K562 (cell line): ENCODE results near the gene CCDC97. TPM values are rescaled to one million over a fixed set of nuclear protein-coding genes. Genes with fewer than 3 reads are reported as not detected.
A peak's percentile ranks its signal among the peaks of the same experiment; 100 is the strongest.

ENCODE experiments used
- ATAC-seq: fragments of 200-7000 bp; cut with Tn5 transposase; 3 replicates; pipeline ENCODE4 v1.9.1; 2020; ENCODE audit warnings: moderate library complexity
- BruUV-seq: library from RNA; stranded (reverse); fragments of 400-500 nt; replicated peaks from 2 replicates; lab custom pipeline; 2021; lab: Mats Ljungman, UMichigan
- CTCF ChIA-PET: fragments of 300-600 bp; formaldehyde crosslinking; extraction: SDS; loops from one replicate; lab custom pipeline; 2021; ENCODE audit warnings: low intra/inter-chr PET ratio; lab: Yijun Ruan, JAX
- POLR2A ChIA-PET: fragments of 300-600, 350-650 bp; sonication (Branson Sonifier 250); formaldehyde crosslinking; extraction: SDS; loops from one replicate; lab custom pipeline; 2021; ENCODE audit warnings: antibody characterized with exemption, inconsistent platforms; lab: Yijun Ruan, JAX
- DNase-seq, 4 experiments: peaks; one replicate each; pipeline versions ENCODE4 v3.0.0 to v3.0.0-alpha.2; 2011 to 2018; ENCODE audit warnings: low spot score in 3 of 4, mixed read lengths in 3 of 4; ENCODE audit errors: extremely low read depth in 1 of 4
- FAIRE-seq: peaks from 2 replicates; lab custom pipeline; 2011; peaks lifted over from hg19 to GRCh38; lab: Jason Lieb, UNC
- H2AFZ ChIP-seq: 2 replicates; pipeline ENCODE4 v1.6.0; 2011; ENCODE audit warnings: low read depth, low read length, control low read depth, inconsistent platforms
- H3K27ac ChIP-seq: fragments of 200-600 bp; 3 replicates; pipeline ENCODE4 v1.8.0; 2011; ENCODE audit warnings: low read depth, mild to moderate bottlenecking, control low read depth, inconsistent platforms, low read length, moderate library complexity, mixed read lengths; ENCODE audit errors: extremely low read depth
- H3K27me3 ChIP-seq, 2 experiments: fragments of 300-600 bp in 1 of 2; 2 replicates in 1 of 2; 3 replicates in 1 of 2; pipeline versions ENCODE4 v1.6.0 to v1.8.0; 2011; ENCODE audit warnings: inconsistent platforms in 2 of 2, low read length in 2 of 2, mild to moderate bottlenecking in 1 of 2, mixed read lengths in 1 of 2, moderate library complexity in 1 of 2; ENCODE audit not compliant: control insufficient read depth in 2 of 2, insufficient read depth in 2 of 2
- H3K36me3 ChIP-seq: fragments of 300-600 bp; 3 replicates; pipeline ENCODE4 v1.8.0; 2011; ENCODE audit warnings: mild to moderate bottlenecking, low read length, inconsistent platforms; ENCODE audit not compliant: control insufficient read depth, insufficient read depth
- H3K4me1 ChIP-seq, 2 experiments: fragments of 200-600 bp in 1 of 2; replicated peaks in 1 of 2; 2 replicates in 1 of 2; 3 replicates in 1 of 2; pipeline versions ENCODE4 v1.5.1 to v1.8.0; 2011; ENCODE audit warnings: inconsistent platforms in 2 of 2, low read length in 2 of 2, mild to moderate bottlenecking in 1 of 2, mixed read lengths in 1 of 2, moderate library complexity in 1 of 2; ENCODE audit not compliant: control insufficient read depth in 2 of 2, insufficient read depth in 2 of 2
- H3K4me2 ChIP-seq: 2 replicates; pipeline ENCODE4 v1.6.1; 2011; ENCODE audit warnings: low read length, control low read depth, inconsistent platforms, mixed read lengths; ENCODE audit not compliant: insufficient read depth
- H3K4me3 ChIP-seq: fragments of 200-600 bp; sonication (generic), shearing (Covaris generic); 2 replicates; pipeline ENCODE4 v1.5.1; 2016; ENCODE audit warnings: control low read depth, inconsistent platforms
- H3K79me2 ChIP-seq: fragments of 200-600 bp; 3 replicates; pipeline ENCODE4 v1.8.0; 2011; ENCODE audit warnings: low read length, inconsistent platforms; ENCODE audit not compliant: control insufficient read depth, insufficient read depth
- H3K9ac ChIP-seq, 2 experiments: 2 replicates each; pipeline versions ENCODE4 v1.6.0 to v1.6.1; 2011; ENCODE audit warnings: low read depth in 2 of 2, low read length in 2 of 2, control low read depth in 1 of 2, inconsistent platforms in 1 of 2, mild to moderate bottlenecking in 1 of 2, mixed read lengths in 1 of 2; ENCODE audit not compliant: insufficient read depth in 1 of 2
- H3K9me1 ChIP-seq: one replicate; pipeline ENCODE4 v1.6.0; 2011; ENCODE audit warnings: inconsistent platforms, mild to moderate bottlenecking, low read length, moderate library complexity; ENCODE audit not compliant: control insufficient read depth, insufficient read depth
- H3K9me3 ChIP-seq: replicated peaks from 2 replicates; pipeline ENCODE4 v1.5.1; 2011; ENCODE audit warnings: low read depth, low read length, inconsistent platforms; ENCODE audit not compliant: control insufficient read depth, insufficient read depth
- H4K20me1 ChIP-seq: replicated peaks from 2 replicates; pipeline ENCODE4 v1.6.1; 2011; ENCODE audit warnings: low read length, inconsistent platforms, mixed read lengths; ENCODE audit not compliant: control insufficient read depth, insufficient read depth
- BCOR ChIP-seq: fragments of 450-650 bp; IDR thresholded peaks from 2 replicates; pipeline ENCODE4 v1.6.1; 2016
- DPF2 ChIP-seq: fragments of 450-650 bp; IDR thresholded peaks from 2 replicates; pipeline ENCODE4 v1.6.1; 2016
- E2F5 ChIP-seq: sonication (generic); formaldehyde crosslinking; IDR thresholded peaks from 2 replicates; pipeline ENCODE4 v1.8.0; 2022; ENCODE audit warnings: mild to moderate bottlenecking, missing genetic modification reagents
- ERF ChIP-seq: fragments of 450-650 bp; formaldehyde crosslinking; IDR thresholded peaks from 2 replicates; pipeline ENCODE4 v1.4.0; 2020; ENCODE audit warnings: mild to moderate bottlenecking, mixed read lengths
- ETV5 ChIP-seq: sonication (generic); formaldehyde crosslinking; IDR thresholded peaks from 2 replicates; pipeline ENCODE4 v1.4.0; 2020; ENCODE audit warnings: low read depth, mild to moderate bottlenecking, missing genetic modification reagents
- ETV6 ChIP-seq, 3 experiments: fragments of 150-350 bp in 1 of 3; sonication (generic) in 1 of 3; formaldehyde crosslinking in 1 of 3; IDR thresholded peaks; 2 replicates each; pipeline versions ENCODE4 v1.6.1 to v1.8.0; 2014 to 2022; ENCODE audit warnings: borderline replicate concordance in 2 of 3, low read depth in 2 of 3, antibody characterized with exemption in 1 of 3, low read length in 1 of 3, mild to moderate bottlenecking in 1 of 3, missing genetic modification reagents in 1 of 3
- MTF1 ChIP-seq: fragments of 250-450 bp; sonication (Bioruptor Pico); IDR thresholded peaks from 2 replicates; pipeline ENCODE4 v1.9.0; 2021; ENCODE audit warnings: moderate library complexity, mild to moderate bottlenecking, inconsistent platforms, borderline replicate concordance
- MXI1 ChIP-seq: IDR thresholded peaks from 2 replicates; pipeline ENCODE4 v1.6.1; 2011; ENCODE audit warnings: low read depth, mild to moderate bottlenecking, improper control_type of control experiment, low read length
- NR4A1 ChIP-seq, 2 experiments: fragments of 250-450 bp in 1 of 2; fragments of 450-650 bp in 1 of 2; sonication (Bioruptor Pico) in 1 of 2; IDR thresholded peaks; 2 replicates each; pipeline versions ENCODE4 v1.4.0 to v1.6.1; 2016 to 2020; ENCODE audit warnings: mild to moderate bottlenecking in 2 of 2, missing compliant biosample characterization in 1 of 2, missing genetic modification characterization in 1 of 2, moderate library complexity in 1 of 2
- RERE ChIP-seq: sonication (generic); formaldehyde crosslinking; IDR thresholded peaks from 2 replicates; pipeline ENCODE4 v1.8.0; 2023; ENCODE audit warnings: missing genetic modification reagents, mild to moderate bottlenecking, borderline replicate concordance
- TCFL5 ChIP-seq: fragments of 250-450 bp; sonication (Bioruptor Pico); conservative IDR thresholded peaks from 2 replicates; pipeline ENCODE4 v1.6.1; 2021; ENCODE audit warnings: mild to moderate bottlenecking, moderate library complexity, matching md5 sums
- TFE3 ChIP-seq: fragments of 450-650 bp; formaldehyde crosslinking; IDR thresholded peaks from 2 replicates; pipeline ENCODE4 v1.4.0; 2020; ENCODE audit warnings: mild to moderate bottlenecking, mixed read lengths
- WGBS: fragments of 100-300 bp; shearing (Covaris generic); methylation state at CpG from one replicate; pipeline ENCODE4 v1.1.6; 2016; ENCODE audit warnings: low coverage, mixed read lengths; ENCODE audit not compliant: insufficient coverage; ENCODE audit errors: missing lambda C conversion rate; 5-methylcytosine and 5-hydroxymethylcytosine counted together
- in situ Hi-C: fragments of 300-500 bp; cut with MboI; formaldehyde crosslinking; loops from 4 replicates; pipeline ENCODE4 v1.15.0; 2018; ENCODE audit warnings: inconsistent platforms, mixed read lengths
- intact Hi-C: fragments of 100-400 bp; cut with micrococcal nuclease; formaldehyde crosslinking; loops from 2 replicates; pipeline ENCODE4 v1.14.2; 2022
- polyA plus RNA-seq, 8 experiments: library from polyadenylated mRNA; depleted of rRNA in 4 of 8; stranded (reverse) in 5 of 8; unstranded in 3 of 8; fragments of >200 nt; fragmentation: Nextera tagmentation in 2 of 8; fragmentation: Illumina TruSeq in 1 of 8; extraction: Ambion mirVana in 2 of 8; extraction: Trizol in 1 of 8; gene quantifications; 2 replicates each; pipeline versions ENCODE4 v1.2.1 to v1.2.3, GENCODE V29; 2011 to 2014; ENCODE audit warnings: inconsistent platforms in 1 of 8, missing spikeins in 1 of 8
- total RNA-seq, 7 experiments: library from RNA; depleted of rRNA in 6 of 7; stranded (reverse); fragments of >200 nt in 6 of 7; fragmentation: Illumina TruSeq in 2 of 7; extraction: Trizol in 2 of 7; gene quantifications; 2 replicates each; pipeline versions ENCODE4 v1.2.1 to v1.2.3, GENCODE V29; 2011 to 2021; ENCODE audit warnings: low replicate concordance in 1 of 7

The CCDC97 gene
- total and polyA plus RNA-seq, 9 of the 15 experiments (the other 6 are each of a cell fraction or from before 2014, with no cell fraction given), result 0.60 to 16.5 (median 7.0) TPM

GRCh38 chr19:41363371-41363752, 53.4 kb downstream of the CCDC97 start:
- H2AFZ ChIP-seq, result peak overlapping the region; percentile 98
- WGBS, result 10% methylated on average over 5 of the region's 6 CpGs
- intact Hi-C loops, result loop anchor here (10.0 kb wide), 1 partner anchor 71 kb away; the partner anchor contains the start of gene DMAC2
- TF ChIP-seq MTF1 (CRISPR knock-in tag) (peak; percentile 38; the same call in 1 of the 2 replicates), ETV5 (CRISPR knock-in tag) (peak; percentile 31; the same call in 1 of the 2 replicates), BCOR (peak; percentile 94), NR4A1 (CRISPR knock-in tag; IDR thresholded peaks at IDR 0.05) (no peak), NR4A1 (tag; IDR thresholded peaks at IDR 0.05) (0 out of 2 replicates have a peak, but pooled peaks have one; percentile 20), E2F5 (no peak), RERE (CRISPR knock-in tag) (no peak), ERF (CRISPR knock-in tag) (peak; percentile 36; the same call in 1 of the 2 replicates), ETV6 (IDR thresholded peaks at IDR 0.05; ENCODE audit: borderline replicate concordance in 1 of 2, low read depth in 2 of 2, low read length in 1 of 2) (no peak), ETV6 (CRISPR knock-in tag; IDR thresholded peaks at IDR 0.05; ENCODE audit: borderline replicate concordance) (0 out of 2 replicates have a peak, but pooled peaks have one; percentile 72), TFE3 (CRISPR knock-in tag) (peak; percentile 46), TCFL5 (CRISPR knock-in tag) (no peak), MXI1 (no peak), DPF2 (0 out of 2 replicates have a peak, but pooled peaks have one; percentile 18)

More at GRCh38 chr19:41363371-41363752, 53.4 kb downstream of the CCDC97 start:
- in situ Hi-C loops, result no loop called here
- Histone ChIP-seq H3K36me3 (peaks cover 4% of the 10 kb centered on the region; the same call in 2 of the 3 replicates), H3K27me3 (no peaks in the 10 kb centered on the region), H3K4me1 (peaks cover 27 to 40% of the 10 kb centered on the region in 2 experiments), H3K4me3 (peak overlapping the region; percentile 80), H3K79me2 (peaks cover 37% of the 10 kb centered on the region), H3K9me1 (no peaks in the 10 kb centered on the region), H3K4me2 (peak overlapping the region; percentile 95), H3K27ac (peak overlapping the region; percentile 100), H4K20me1 (no peaks in the 10 kb centered on the region), H3K9me3 (no peaks in the 10 kb centered on the region), H3K9ac (peak overlapping the region; percentile 97 to 99)
- CTCF ChIA-PET, result no interaction called here
- POLR2A ChIA-PET, result interaction anchor here (0.6 to 2.9 kb wide), 10 partner anchors 8 to 188 kb away, joined by 3 to 20 read pairs (median 4); partner anchors contain the start of gene TGFB1
- DNase-seq, result no peak
- no peak for ATAC-seq
- no TSS peak for BruUV-seq
- FAIRE-seq, result no peak
